ENCODE measurements around the gene JOSD1.

Gene JOSD1

DNA sequence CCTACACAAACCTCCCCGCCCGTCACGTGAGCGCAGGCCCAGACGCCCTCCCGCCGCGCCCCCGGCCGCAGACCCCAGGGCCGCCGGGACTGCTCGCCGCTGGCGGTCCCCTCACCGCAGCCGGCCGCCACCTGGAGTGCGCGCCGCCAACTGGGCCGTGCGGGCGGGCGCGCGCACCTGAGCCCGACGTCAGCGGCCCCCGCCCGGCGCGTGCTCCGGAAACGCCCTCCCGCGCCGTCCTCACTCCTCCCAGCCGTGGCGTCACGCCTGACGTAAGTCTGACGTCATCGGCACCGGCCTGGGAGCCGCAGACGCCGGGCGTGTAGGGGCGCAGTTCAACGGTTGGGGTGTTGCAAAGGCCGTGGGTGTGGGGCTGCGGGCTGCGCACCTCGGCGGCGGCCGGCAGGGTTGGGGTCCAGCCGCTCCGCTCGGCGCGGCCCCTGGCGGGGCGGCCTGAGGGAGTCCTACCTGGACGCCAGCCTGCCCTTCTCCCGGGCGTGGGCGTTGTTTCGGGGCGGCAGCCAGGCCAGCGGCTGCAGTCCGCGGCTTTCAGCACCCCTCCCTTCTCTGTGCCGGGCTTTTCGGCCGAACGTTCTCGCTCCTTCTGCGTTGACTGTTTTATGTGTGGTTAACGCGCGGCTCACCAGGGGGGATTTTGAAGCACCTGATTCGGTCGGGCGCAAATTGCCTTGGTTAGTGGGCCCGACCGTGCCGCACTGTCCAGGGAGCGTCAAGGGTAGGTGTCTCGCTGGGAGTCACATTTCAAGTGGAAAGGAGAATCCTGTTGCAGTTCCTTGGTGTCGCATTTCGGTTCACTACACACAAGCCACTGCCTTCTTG, at the start of gene JOSD1:
Gene JOSD1, minus strand, starts transcription at position 155 of the 840 bp plus-strand sequence. CDS start 956 bp downstream, outside the sequence.
- no peaks in the 10 kb centered on the region for H3K36me3 ChIP-seq (ENCODE audit: control insufficient read depth, low read depth, low read length)
- peak within 1 kb of the TSS; percentile 77 for H3K9ac ChIP-seq (ENCODE audit: low read length)
- H3K27me3 ChIP-seq (ENCODE audit: control insufficient read depth, insufficient read depth, low read length), result no peaks in the 10 kb centered on the region
- H3K9me3 ChIP-seq (ENCODE audit: control insufficient read depth, low read depth, low read length), result no peaks in the 10 kb centered on the region
- peaks cover 27% of the 10 kb centered on the region for H3K4me1 ChIP-seq (ENCODE audit: control insufficient read depth, low read depth, low read length)
- peak within 1 kb of the TSS; percentile 59 for H3K4me3 ChIP-seq (ENCODE audit: low read length)
- H3K27ac ChIP-seq (ENCODE audit: low read length), result no peak within 1 kb of the TSS

DNA sequence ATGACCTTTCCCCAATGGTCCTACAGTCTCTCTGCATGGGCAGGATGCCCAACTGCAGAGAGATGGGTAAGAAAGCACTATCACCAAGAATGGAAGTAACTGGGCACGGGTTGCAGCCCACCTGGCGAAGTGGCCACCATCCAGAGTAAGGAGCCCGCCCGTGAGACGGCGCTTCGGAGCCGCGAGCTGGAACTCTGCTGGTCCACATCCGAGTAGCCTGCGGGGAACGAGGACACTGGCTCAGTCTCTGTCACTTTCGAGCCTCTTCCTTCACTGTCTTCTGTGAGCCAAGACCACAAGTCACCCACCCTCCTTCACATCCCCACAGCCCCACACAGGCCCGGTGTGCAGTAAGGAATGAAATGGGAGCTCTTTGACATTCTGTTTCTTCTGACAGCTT, 49.4 kb upstream of the JOSD1 start:
- Histone ChIP-seq H3K36me3 (ENCODE audit: control insufficient read depth, low read depth, low read length) (peaks cover 6% of the 10 kb centered on the region), H3K27ac (ENCODE audit: low read length) (no peak overlapping the region), H3K9me3 (ENCODE audit: control insufficient read depth, low read depth, low read length) (no peaks in the 10 kb centered on the region), H3K9ac (ENCODE audit: low read length) (no peak overlapping the region), H3K4me1 (ENCODE audit: control insufficient read depth, low read depth, low read length) (peaks cover 5% of the 10 kb centered on the region), H3K27me3 (ENCODE audit: control insufficient read depth, insufficient read depth, low read length) (no peaks in the 10 kb centered on the region), H3K4me3 (ENCODE audit: low read length) (no peak overlapping the region)

DNA sequence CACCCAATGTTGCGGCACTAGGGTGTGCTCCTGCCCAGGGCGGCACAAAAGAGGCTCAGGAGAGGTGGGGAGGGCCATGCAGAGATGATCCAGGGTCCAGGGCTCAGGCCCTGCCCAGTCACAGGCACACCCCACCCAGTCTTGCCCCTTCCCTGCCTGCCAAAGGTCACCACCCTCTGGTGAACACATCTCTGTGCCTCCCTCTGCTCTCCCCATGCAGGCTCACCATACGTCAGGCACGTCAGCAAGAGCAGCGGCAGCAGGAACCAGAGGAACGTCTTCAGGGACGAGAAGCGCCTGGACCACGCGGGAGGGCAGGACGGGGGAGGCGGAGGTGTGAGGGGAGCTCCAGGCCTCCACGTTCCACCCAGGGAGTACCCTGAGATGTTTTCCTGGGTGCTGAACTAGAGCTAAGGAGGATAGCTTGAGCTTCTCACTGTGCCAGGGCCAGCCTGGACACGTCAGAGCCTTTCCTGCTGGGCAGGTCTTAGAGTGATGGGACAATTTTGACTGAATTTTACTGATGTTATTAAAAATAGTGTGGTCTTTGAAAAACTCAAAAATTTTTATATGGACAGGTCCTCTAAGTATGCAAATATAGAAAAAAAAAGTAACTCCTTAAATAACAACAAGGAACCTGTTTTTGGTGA, 47.9 kb upstream of the JOSD1 start:
- H3K27me3 ChIP-seq (ENCODE audit: control insufficient read depth, insufficient read depth, low read length), result no peaks in the 10 kb centered on the region
- H3K4me1 ChIP-seq (ENCODE audit: control insufficient read depth, low read depth, low read length), result no peaks in the 10 kb centered on the region
- peaks cover 6% of the 10 kb centered on the region for H3K36me3 ChIP-seq (ENCODE audit: control insufficient read depth, low read depth, low read length)
- no peaks in the 10 kb centered on the region for H3K9me3 ChIP-seq (ENCODE audit: control insufficient read depth, low read depth, low read length)
- no peak overlapping the region for H3K9ac ChIP-seq (ENCODE audit: low read length)
- no peak overlapping the region for H3K4me3 ChIP-seq (ENCODE audit: low read length)
- H3K27ac ChIP-seq (ENCODE audit: low read length), result no peak overlapping the region

DNA sequence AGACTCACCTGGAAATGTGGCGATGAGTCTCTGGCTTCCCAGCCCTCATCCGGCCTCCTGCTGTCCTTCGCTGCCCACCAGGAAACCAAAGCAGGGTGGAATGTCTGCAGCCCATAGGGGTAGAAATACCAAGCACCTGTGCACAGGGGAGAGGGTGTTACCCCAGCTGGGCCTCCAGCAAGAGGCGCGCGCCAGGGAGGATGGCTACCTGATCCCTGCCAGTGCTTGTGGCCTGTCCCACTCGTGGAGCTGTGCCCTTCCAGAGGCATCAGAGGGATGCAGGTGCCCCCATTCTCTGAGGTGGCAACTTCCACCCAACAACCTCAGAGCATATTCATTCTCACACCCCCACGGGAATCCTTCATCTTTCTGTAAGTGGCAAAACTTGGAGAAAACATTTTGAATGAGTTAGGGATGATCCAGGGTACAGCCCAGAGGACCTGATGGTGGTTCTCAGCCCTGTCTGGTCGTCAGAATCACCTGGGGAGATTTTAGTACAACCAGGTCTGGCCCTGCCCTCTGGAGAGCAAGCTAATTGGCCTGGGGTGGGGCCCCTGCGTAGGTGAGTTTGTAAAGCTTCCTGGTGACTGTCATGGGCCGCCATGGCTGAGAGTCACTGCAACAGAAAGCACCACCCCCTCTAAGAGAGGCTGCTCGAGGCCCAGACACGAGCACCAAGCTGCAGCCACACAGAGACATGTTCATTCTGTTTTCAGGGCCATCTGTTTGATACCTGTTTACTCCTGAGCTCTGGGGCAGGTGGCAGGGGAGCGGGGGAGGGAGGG, 45.1 kb upstream of the JOSD1 start:
- no peak overlapping the region for H3K9ac ChIP-seq (ENCODE audit: low read length)
- peaks cover 9% of the 10 kb centered on the region for H3K36me3 ChIP-seq (ENCODE audit: control insufficient read depth, low read depth, low read length)
- no peak overlapping the region for H3K4me3 ChIP-seq (ENCODE audit: low read length)
- H3K27me3 ChIP-seq (ENCODE audit: control insufficient read depth, insufficient read depth, low read length), result no peaks in the 10 kb centered on the region
- no peaks in the 10 kb centered on the region for H3K9me3 ChIP-seq (ENCODE audit: control insufficient read depth, low read depth, low read length)
- no peak overlapping the region for H3K27ac ChIP-seq (ENCODE audit: low read length)
- no peaks in the 10 kb centered on the region for H3K4me1 ChIP-seq (ENCODE audit: control insufficient read depth, low read depth, low read length)

DNA sequence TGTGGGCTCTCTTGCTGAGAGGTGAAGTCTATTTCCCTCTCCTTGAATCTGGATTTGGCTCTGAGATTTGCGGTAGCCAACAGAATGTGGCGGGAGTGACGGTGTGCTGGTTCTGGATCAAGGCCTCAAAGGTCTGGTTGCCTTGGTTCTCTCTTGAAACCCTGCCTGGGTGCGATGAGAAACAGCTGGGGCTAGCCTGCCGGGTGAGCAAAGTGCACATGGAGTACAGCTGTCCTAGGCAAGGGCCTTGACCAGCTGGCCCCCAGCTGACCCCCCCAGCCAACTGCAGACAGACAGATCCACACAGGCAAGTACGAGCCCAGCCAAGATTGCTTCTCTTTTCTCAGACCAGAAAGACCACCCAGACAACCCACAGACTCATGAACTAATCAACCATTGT, 44.2 kb upstream of the JOSD1 start:
- Histone ChIP-seq H3K9me3 (ENCODE audit: control insufficient read depth, low read depth, low read length) (no peaks in the 10 kb centered on the region), H3K27ac (ENCODE audit: low read length) (no peak overlapping the region), H3K4me1 (ENCODE audit: control insufficient read depth, low read depth, low read length) (no peaks in the 10 kb centered on the region), H3K27me3 (ENCODE audit: control insufficient read depth, insufficient read depth, low read length) (no peaks in the 10 kb centered on the region), H3K9ac (ENCODE audit: low read length) (no peak overlapping the region), H3K36me3 (ENCODE audit: control insufficient read depth, low read depth, low read length) (peaks cover 9% of the 10 kb centered on the region), H3K4me3 (ENCODE audit: low read length) (no peak overlapping the region)

DNA sequence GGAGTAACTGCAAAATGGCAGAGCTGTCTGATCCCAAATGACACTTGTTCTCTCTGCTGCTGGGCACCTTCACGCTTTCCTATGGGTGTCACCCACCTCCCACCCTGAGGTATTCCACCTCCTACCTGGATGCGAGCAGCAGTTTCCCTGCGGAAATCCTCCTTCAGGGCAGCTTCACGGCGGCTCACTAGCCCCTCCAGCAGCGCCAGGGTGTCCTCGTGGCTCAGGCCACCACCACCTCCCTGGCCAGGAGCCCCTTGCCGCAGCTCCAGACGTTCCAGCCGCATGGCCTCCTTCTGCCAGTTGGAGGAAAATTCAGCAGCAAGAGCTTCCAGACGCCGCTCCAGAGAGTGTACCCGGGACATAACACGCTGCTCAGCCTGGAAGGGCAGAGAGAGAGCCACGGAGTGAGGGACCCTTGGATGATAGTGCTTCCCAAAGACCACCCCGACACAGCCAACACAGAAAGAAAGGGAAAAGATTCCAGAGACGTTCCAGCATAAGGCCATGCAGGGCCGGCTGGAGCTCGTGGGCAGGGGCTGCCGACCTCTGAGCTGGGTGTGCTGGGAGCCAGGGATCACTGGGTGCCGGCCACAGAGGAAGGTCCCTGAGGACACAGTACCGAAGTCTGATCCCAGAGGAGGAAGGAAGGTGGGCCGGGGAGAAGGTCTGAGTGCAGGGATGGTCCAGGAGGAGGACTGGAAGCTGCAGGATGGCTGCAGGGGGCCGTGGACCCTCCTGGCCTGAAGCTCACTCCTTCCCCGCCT, 41.6 kb upstream of the JOSD1 start:
- Histone ChIP-seq H3K36me3 (ENCODE audit: control insufficient read depth, low read depth, low read length) (peaks cover 6% of the 10 kb centered on the region), H3K9me3 (ENCODE audit: control insufficient read depth, low read depth, low read length) (no peaks in the 10 kb centered on the region), H3K9ac (ENCODE audit: low read length) (no peak overlapping the region), H3K4me3 (ENCODE audit: low read length) (no peak overlapping the region), H3K4me1 (ENCODE audit: control insufficient read depth, low read depth, low read length) (no peaks in the 10 kb centered on the region), H3K27me3 (ENCODE audit: control insufficient read depth, insufficient read depth, low read length) (no peaks in the 10 kb centered on the region), H3K27ac (ENCODE audit: low read length) (no peak overlapping the region)

DNA sequence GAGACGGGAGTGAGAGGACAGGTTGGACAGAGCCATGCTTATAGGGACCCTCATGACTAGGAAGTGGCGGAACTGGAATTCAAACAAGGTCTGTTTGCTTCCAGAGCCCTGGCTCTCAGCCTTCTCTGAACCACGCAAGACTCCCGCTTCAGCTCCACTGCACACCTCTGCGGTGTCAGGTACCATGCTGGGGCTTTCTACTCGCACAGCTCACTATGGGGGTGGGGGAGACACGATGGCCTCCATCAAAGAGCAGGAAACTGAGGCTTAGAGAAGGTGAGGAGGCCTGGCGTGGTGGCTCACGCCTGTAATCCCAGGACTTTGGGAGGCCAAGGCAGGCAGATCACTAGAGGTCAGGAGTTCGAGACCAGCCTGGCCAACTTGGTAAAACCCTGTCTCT, 40.8 kb upstream of the JOSD1 start:
- no peak overlapping the region for H3K27ac ChIP-seq (ENCODE audit: low read length)
- no peak overlapping the region for H3K4me3 ChIP-seq (ENCODE audit: low read length)
- no peak overlapping the region for H3K9ac ChIP-seq (ENCODE audit: low read length)
- peaks cover 6% of the 10 kb centered on the region for H3K36me3 ChIP-seq (ENCODE audit: control insufficient read depth, low read depth, low read length)
- no peaks in the 10 kb centered on the region for H3K9me3 ChIP-seq (ENCODE audit: control insufficient read depth, low read depth, low read length)
- H3K27me3 ChIP-seq (ENCODE audit: control insufficient read depth, insufficient read depth, low read length), result no peaks in the 10 kb centered on the region
- H3K4me1 ChIP-seq (ENCODE audit: control insufficient read depth, low read depth, low read length), result no peaks in the 10 kb centered on the region

DNA sequence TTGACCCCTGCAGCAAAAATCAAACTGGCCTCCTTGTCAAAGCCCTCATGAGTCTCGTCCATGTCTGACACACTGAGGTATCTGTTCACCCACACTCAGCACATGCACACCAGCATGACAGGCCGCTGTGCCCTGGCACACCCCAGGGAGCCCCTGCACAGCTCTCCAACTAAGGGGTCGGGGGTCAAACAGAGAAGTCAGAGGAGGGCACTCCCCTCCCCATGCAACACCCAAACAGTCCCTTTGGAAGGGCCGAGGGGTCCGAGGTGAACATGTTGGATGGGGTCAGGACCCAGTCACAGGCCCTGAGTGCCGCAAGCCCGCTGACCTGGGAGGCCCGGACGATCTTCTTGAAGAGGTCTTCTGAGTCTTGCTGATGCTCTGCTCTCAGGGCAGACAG, 40.4 kb upstream of the JOSD1 start:
- no peak overlapping the region for H3K27ac ChIP-seq (ENCODE audit: low read length)
- H3K4me1 ChIP-seq (ENCODE audit: control insufficient read depth, low read depth, low read length), result no peaks in the 10 kb centered on the region
- H3K27me3 ChIP-seq (ENCODE audit: control insufficient read depth, insufficient read depth, low read length), result no peaks in the 10 kb centered on the region
- H3K9ac ChIP-seq (ENCODE audit: low read length), result no peak overlapping the region
- peaks cover 6% of the 10 kb centered on the region for H3K36me3 ChIP-seq (ENCODE audit: control insufficient read depth, low read depth, low read length)
- no peak overlapping the region for H3K4me3 ChIP-seq (ENCODE audit: low read length)
- no peaks in the 10 kb centered on the region for H3K9me3 ChIP-seq (ENCODE audit: control insufficient read depth, low read depth, low read length)

DNA sequence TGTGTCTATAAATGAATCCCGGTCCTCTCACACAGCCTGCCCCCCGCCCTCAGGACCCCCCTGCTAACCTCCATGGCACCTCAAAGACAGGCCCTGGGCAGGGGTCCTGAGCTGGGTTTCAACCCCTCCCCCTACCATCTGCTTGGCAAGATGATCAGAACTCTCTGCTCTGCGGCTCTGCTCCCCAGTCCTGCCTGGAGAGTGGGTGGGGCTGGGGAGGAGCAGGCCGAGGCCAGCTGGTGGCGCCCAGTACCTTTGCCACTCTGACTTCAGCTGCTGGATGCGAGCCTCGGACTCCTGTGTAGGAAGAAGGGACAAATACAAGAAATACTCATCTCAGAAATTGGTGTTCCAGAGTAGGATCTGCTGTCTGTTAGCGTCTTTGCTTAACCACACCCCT, 40.0 kb upstream of the JOSD1 start:
- Histone ChIP-seq H3K27ac (ENCODE audit: low read length) (no peak overlapping the region), H3K9me3 (ENCODE audit: control insufficient read depth, low read depth, low read length) (no peaks in the 10 kb centered on the region), H3K36me3 (ENCODE audit: control insufficient read depth, low read depth, low read length) (peaks cover 6% of the 10 kb centered on the region), H3K4me3 (ENCODE audit: low read length) (no peak overlapping the region), H3K9ac (ENCODE audit: low read length) (no peak overlapping the region), H3K4me1 (ENCODE audit: control insufficient read depth, low read depth, low read length) (no peaks in the 10 kb centered on the region), H3K27me3 (ENCODE audit: control insufficient read depth, insufficient read depth, low read length) (no peaks in the 10 kb centered on the region)

DNA sequence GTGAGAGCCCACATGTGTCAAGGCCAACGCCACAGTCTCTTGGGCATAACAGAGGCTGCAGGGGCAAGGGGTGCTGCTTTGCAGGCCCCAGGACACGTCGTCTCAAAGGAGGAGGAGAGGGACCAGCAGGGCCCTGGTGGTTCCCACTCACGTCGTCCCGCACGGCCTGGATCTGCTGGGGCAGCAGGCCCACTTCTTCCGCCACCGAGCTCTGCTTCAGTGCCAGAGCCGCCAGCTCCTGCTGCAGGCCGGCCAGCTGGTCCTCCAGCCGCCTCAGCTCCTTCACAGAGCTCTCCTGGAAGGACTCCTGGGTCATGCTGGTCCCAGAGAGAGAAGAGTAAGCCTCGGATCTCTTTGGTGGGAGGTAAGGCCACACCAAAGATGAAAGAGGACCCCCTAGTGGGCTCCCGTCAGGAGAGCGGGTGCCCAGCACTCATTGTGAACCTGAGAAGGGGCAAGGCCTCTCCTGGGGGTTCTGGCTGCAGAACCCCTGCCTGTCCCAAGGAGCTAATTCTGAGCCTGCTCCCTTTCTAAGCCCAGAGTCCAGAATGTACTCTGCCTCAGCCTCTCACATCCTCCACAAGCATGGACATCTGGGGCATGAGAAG, 39.5 kb upstream of the JOSD1 start:
- Histone ChIP-seq H3K4me3 (ENCODE audit: low read length) (no peak overlapping the region), H3K27ac (ENCODE audit: low read length) (no peak overlapping the region), H3K9ac (ENCODE audit: low read length) (no peak overlapping the region), H3K36me3 (ENCODE audit: control insufficient read depth, low read depth, low read length) (peaks cover 9% of the 10 kb centered on the region), H3K4me1 (ENCODE audit: control insufficient read depth, low read depth, low read length) (no peaks in the 10 kb centered on the region), H3K27me3 (ENCODE audit: control insufficient read depth, insufficient read depth, low read length) (no peaks in the 10 kb centered on the region), H3K9me3 (ENCODE audit: control insufficient read depth, low read depth, low read length) (no peaks in the 10 kb centered on the region)

All from iPS-18a (cell line).